ENCODE results near the gene TIMM13.

Gene TIMM13

GRCh38 chr19:2376784-2377519, 50.4 kb downstream of the TIMM13 start:
- DNase-seq: no peak

Data from NCI-H2227 treated with DMSO at 0.1 percent for 48 hours (cell line).